ENCODE results near the gene TDO2. TPM values are rescaled to one million over a fixed set of nuclear protein-coding genes. Genes with fewer than 3 reads are reported as not detected.

TDO2 gene
- total and polyA plus RNA-seq, 2 of the 13 experiments (the other 11 are each of a cell fraction or from before 2014, with no cell fraction given) = not detected

- TF ChIP-seq LRRFIP1 (CRISPR knock-in tag; conservative IDR thresholded peaks at IDR 0.05) (no peak), ATF7 (IDR thresholded peaks at IDR 0.05) (no peak), ATF7 (CRISPR knock-in tag; IDR thresholded peaks at IDR 0.05) (no peak)
These were observed 43.0 kb downstream of the TDO2 start (continued) for GRCh38 chr4:155946486-155946885.

GRCh38 chr4:155948541-155948940 lies 45.0 kb downstream of the TDO2 start:
- no peak overlapping the region for H3K27ac ChIP-seq (ENCODE audit: extremely low read length, insufficient read depth, low read length)
- no peaks in the 10 kb centered on the region for H3K27me3 ChIP-seq (ENCODE audit: control insufficient read depth in 1 of 2, insufficient read depth in 2 of 2, low read length in 2 of 2)
- peaks cover 5% of the 10 kb centered on the region for H3K4me1 ChIP-seq (ENCODE audit: insufficient read depth, low read length)
- no peaks in the 10 kb centered on the region for H3K79me2 ChIP-seq (ENCODE audit: insufficient read depth, low read length)
- ATAC-seq (no peak), FAIRE-seq (no peak), DNase-seq (ENCODE audit: low spot score) (no peak)
- intact Hi-C loops (cut with micrococcal nuclease; ENCODE audit: unreplicated experiment) = no loop called here
- no peak overlapping the region for H3K4me3 ChIP-seq (replicated peaks in 1 of 3; ENCODE audit: insufficient read depth in 1 of 3, low read depth in 2 of 3, low read length in 3 of 3)
- TF ChIP-seq SKI (IDR thresholded peaks at IDR 0.05; ENCODE audit: partially characterized antibody) (no peak), KDM5B (CRISPR knock-in tag; IDR thresholded peaks at IDR 0.05; ENCODE audit: borderline replicate concordance) (no peak), SALL1 (CRISPR knock-in tag; IDR thresholded peaks at IDR 0.05) (no peak), EEA1 (CRISPR knock-in tag; IDR thresholded peaks at IDR 0.05; ENCODE audit: borderline replicate concordance) (no peak), PAF1 (CRISPR knock-in tag; IDR thresholded peaks at IDR 0.05) (no peak), SMARCC2 (IDR thresholded peaks at IDR 0.05) (no peak), FOXK2 (IDR thresholded peaks at IDR 0.05) (no peak), ZNF512B (CRISPR knock-in tag; IDR thresholded peaks at IDR 0.05; ENCODE audit: borderline replicate concordance) (no peak), FOXK1 (CRISPR knock-in tag; IDR thresholded peaks at IDR 0.05; ENCODE audit: borderline replicate concordance, low read depth) (no peak), TFE3 (CRISPR knock-in tag; IDR thresholded peaks at IDR 0.05) (no peak), ZNF772 (CRISPR knock-in tag; IDR thresholded peaks at IDR 0.05) (no peak), ONECUT2 (CRISPR knock-in tag; IDR thresholded peaks at IDR 0.05) (no peak), MAX (IDR thresholded peaks at IDR 0.05) (no peak)
- no peak overlapping the region for H3K4me2 ChIP-seq (ENCODE audit: low read depth, low read length)
- ChIA-PET POLR2A (no interaction called here), CTCF (ENCODE audit: low intra/inter-chr PET ratio, low total read pairs) (no interaction called here)
- H3K36me3 ChIP-seq (replicated peaks in 1 of 2; ENCODE audit: control insufficient read depth in 1 of 2, insufficient read depth in 2 of 2, low read length in 2 of 2) = no peaks in the 10 kb centered on the region
- 43% methylated on average over 1 of the region's 1 CpG for WGBS (ENCODE audit: low lambda C conversion rate)
- H3K9me3 ChIP-seq (ENCODE audit: low read length) = no peaks in the 10 kb centered on the region
- no peak overlapping the region for H2AFZ ChIP-seq (ENCODE audit: low read length)
- in situ Hi-C loops (cut with HindIII; ENCODE audit: extremely low pct_ligation_motif_present, low pct_unique_long_range_greater_than_20kb) = no loop called here
- no peaks in the 10 kb centered on the region for H4K20me1 ChIP-seq (ENCODE audit: insufficient read depth, low read length)
- H3K9ac ChIP-seq (ENCODE audit: insufficient read depth, low read depth, low read length) = no peak overlapping the region
- no TSS peak for BruUV-seq (replicated peaks)

All from HepG2 (cell line).